ENCODE data around the gene RIBC1.
"Not testable (repeated sequence)": the region's sequence is repeated elsewhere in the genome, so short reads cannot be mapped to it uniquely, and the experiment has no call there.

RIBC1 gene

GRCh38 chrX:53422861-53423306 lies at the start of gene RIBC1:
TSS of gene RIBC1 (plus strand) at chrX:53422873. CDS start at chrX:53426277, 3,404 bp downstream.
- Mint-ChIP-seq H3K4me1 (ENCODE audit: low read depth) (peaks cover 23% of the 10 kb centered on the region), H3K27me3 (no peaks in the 10 kb centered on the region), H3K4me3 (peak within 1 kb of the TSS; percentile 93), H3K36me3 (ENCODE audit: low read depth) (peaks cover 25% of the 10 kb centered on the region), H3K9me3 (no peaks in the 10 kb centered on the region), H3K27ac (peak within 1 kb of the TSS; percentile 93)

- Mint-ChIP-seq H3K4me3 (no peak overlapping the region), H3K4me1 (ENCODE audit: low read depth) (no peaks in the 10 kb centered on the region), H3K27ac (no peak overlapping the region), H3K36me3 (ENCODE audit: low read depth) (peaks cover 11% of the 10 kb centered on the region), H3K9me3 (no peaks in the 10 kb centered on the region), H3K27me3 (no peaks in the 10 kb centered on the region)
These were observed 49.4 kb upstream of the RIBC1 start for GRCh38 chrX:53373307-53373706.

- Mint-ChIP-seq H3K4me1 (ENCODE audit: low read depth) (no peaks in the 10 kb centered on the region), H3K9me3 (no peaks in the 10 kb centered on the region), H3K36me3 (ENCODE audit: low read depth) (peaks cover 14% of the 10 kb centered on the region), H3K27ac (no peak overlapping the region), H3K27me3 (no peaks in the 10 kb centered on the region), H3K4me3 (no peak overlapping the region)
These were observed 48.4 kb upstream of the RIBC1 start for GRCh38 chrX:53374222-53374820.

- Mint-ChIP-seq H3K9me3 (no peaks in the 10 kb centered on the region), H3K36me3 (ENCODE audit: low read depth) (peaks cover 19% of the 10 kb centered on the region), H3K4me3 (no peak overlapping the region), H3K27ac (no peak overlapping the region), H3K27me3 (no peaks in the 10 kb centered on the region), H3K4me1 (ENCODE audit: low read depth) (no peaks in the 10 kb centered on the region)
These were observed 47.8 kb upstream of the RIBC1 start for GRCh38 chrX:53374923-53375322.

GRCh38 chrX:53376888-53377287 lies 45.8 kb upstream of the RIBC1 start:
- H3K9me3 Mint-ChIP-seq: no peaks in the 10 kb centered on the region
- H3K27ac Mint-ChIP-seq: no peak overlapping the region
- H3K36me3 Mint-ChIP-seq (ENCODE audit: low read depth): peaks cover 31% of the 10 kb centered on the region
- no peaks in the 10 kb centered on the region for H3K27me3 Mint-ChIP-seq
- H3K4me1 Mint-ChIP-seq (ENCODE audit: low read depth): no peaks in the 10 kb centered on the region
- H3K4me3 Mint-ChIP-seq: no peak overlapping the region

- Mint-ChIP-seq H3K36me3 (ENCODE audit: low read depth) (peaks cover 31% of the 10 kb centered on the region), H3K27ac (no peak overlapping the region), H3K4me1 (ENCODE audit: low read depth) (no peaks in the 10 kb centered on the region), H3K9me3 (no peaks in the 10 kb centered on the region), H3K27me3 (no peaks in the 10 kb centered on the region), H3K4me3 (no peak overlapping the region)
These were observed 45.2 kb upstream of the RIBC1 start for GRCh38 chrX:53377464-53377863.

GRCh38 chrX:53379008-53379710 lies 43.5 kb upstream of the RIBC1 start:
- H3K9me3 Mint-ChIP-seq: no peaks in the 10 kb centered on the region
- no peaks in the 10 kb centered on the region for H3K27me3 Mint-ChIP-seq
- H3K4me1 Mint-ChIP-seq (ENCODE audit: low read depth): no peaks in the 10 kb centered on the region
- H3K4me3 Mint-ChIP-seq: no peak overlapping the region
- H3K27ac Mint-ChIP-seq: no peak overlapping the region
- peaks cover 44% of the 10 kb centered on the region for H3K36me3 Mint-ChIP-seq (ENCODE audit: low read depth)

GRCh38 chrX:53379747-53380146 lies 42.9 kb upstream of the RIBC1 start:
- H3K27ac Mint-ChIP-seq: no peak overlapping the region
- no peak overlapping the region for H3K4me3 Mint-ChIP-seq
- H3K4me1 Mint-ChIP-seq (ENCODE audit: low read depth): no peaks in the 10 kb centered on the region
- H3K27me3 Mint-ChIP-seq: no peaks in the 10 kb centered on the region
- no peaks in the 10 kb centered on the region for H3K9me3 Mint-ChIP-seq
- peaks cover 45% of the 10 kb centered on the region for H3K36me3 Mint-ChIP-seq (ENCODE audit: low read depth)

- no peaks in the 10 kb centered on the region for H3K4me1 Mint-ChIP-seq (ENCODE audit: low read depth)
- no peaks in the 10 kb centered on the region for H3K9me3 Mint-ChIP-seq
- H3K27me3 Mint-ChIP-seq: no peaks in the 10 kb centered on the region
- peaks cover 44% of the 10 kb centered on the region for H3K36me3 Mint-ChIP-seq (ENCODE audit: low read depth)
- H3K4me3 Mint-ChIP-seq: no peak overlapping the region
- H3K27ac Mint-ChIP-seq: no peak overlapping the region
These were observed 39.1 kb upstream of the RIBC1 start for GRCh38 chrX:53383376-53384076.

GRCh38 chrX:53395605-53396298 lies 26.9 kb upstream of the RIBC1 start:
- peaks cover 34% of the 10 kb centered on the region for H3K36me3 Mint-ChIP-seq (ENCODE audit: low read depth)
- H3K27me3 Mint-ChIP-seq: no peaks in the 10 kb centered on the region
- H3K4me1 Mint-ChIP-seq (ENCODE audit: low read depth): no peaks in the 10 kb centered on the region
- no peak overlapping the region for H3K4me3 Mint-ChIP-seq
- no peak overlapping the region for H3K27ac Mint-ChIP-seq
- no peaks in the 10 kb centered on the region for H3K9me3 Mint-ChIP-seq

- H3K4me1 Mint-ChIP-seq (ENCODE audit: low read depth): no peaks in the 10 kb centered on the region
- no peaks in the 10 kb centered on the region for H3K27me3 Mint-ChIP-seq
- H3K9me3 Mint-ChIP-seq: no peaks in the 10 kb centered on the region
- H3K4me3 Mint-ChIP-seq: no peak overlapping the region
- peaks cover 51% of the 10 kb centered on the region for H3K36me3 Mint-ChIP-seq (ENCODE audit: low read depth)
- H3K27ac Mint-ChIP-seq: no peak overlapping the region
These were observed 24.5 kb upstream of the RIBC1 start for GRCh38 chrX:53398216-53398615.

- Mint-ChIP-seq H3K4me1 (ENCODE audit: low read depth) (no peaks in the 10 kb centered on the region), H3K36me3 (ENCODE audit: low read depth) (peaks cover 45% of the 10 kb centered on the region), H3K9me3 (no peaks in the 10 kb centered on the region), H3K27ac (no peak overlapping the region), H3K4me3 (no peak overlapping the region), H3K27me3 (no peaks in the 10 kb centered on the region)
These were observed 19.1 kb upstream of the RIBC1 start for GRCh38 chrX:53403535-53403934.

- Mint-ChIP-seq H3K36me3 (ENCODE audit: low read depth) (peaks cover 34% of the 10 kb centered on the region), H3K4me3 (no peak overlapping the region), H3K27ac (no peak overlapping the region), H3K9me3 (no peaks in the 10 kb centered on the region), H3K4me1 (ENCODE audit: low read depth) (peaks cover under 1% of the 10 kb centered on the region), H3K27me3 (no peaks in the 10 kb centered on the region)
These were observed 10.2 kb upstream of the RIBC1 start for GRCh38 chrX:53412446-53412845.

GRCh38 chrX:53420351-53420750 lies 2.3 kb upstream of the RIBC1 start:
- not testable (repeated sequence) for H3K9me3 Mint-ChIP-seq, H3K27me3 Mint-ChIP-seq
- peak overlapping the region; percentile 61 for H3K27ac Mint-ChIP-seq
- H3K36me3 Mint-ChIP-seq (ENCODE audit: low read depth): peaks cover 21% of the 10 kb centered on the region
- H3K4me1 Mint-ChIP-seq (ENCODE audit: low read depth): peaks cover 28% of the 10 kb centered on the region
- H3K4me3 Mint-ChIP-seq: peak overlapping the region; percentile 93

GRCh38 chrX:53421125-53421524 lies 1.5 kb upstream of the RIBC1 start:
- H3K27ac Mint-ChIP-seq: peak overlapping the region; percentile 93
- peaks cover 24% of the 10 kb centered on the region for H3K36me3 Mint-ChIP-seq (ENCODE audit: low read depth)
- H3K9me3 Mint-ChIP-seq: no peaks in the 10 kb centered on the region
- peak overlapping the region; percentile 93 for H3K4me3 Mint-ChIP-seq
- H3K27me3 Mint-ChIP-seq: no peaks in the 10 kb centered on the region
- H3K4me1 Mint-ChIP-seq (ENCODE audit: low read depth): peaks cover 28% of the 10 kb centered on the region

Data from stimulated activated naive CD8-positive, alpha-beta T cell treated with anti-CD3 and anti-CD28 coated beads, Interleukin-15, Interleukin-2, amounts not matched to agents 100 ng/mL and 50 ng/mL, for 24 hours (primary cell).